ENCODE results near the gene TBC1D16. TPM values are rescaled to one million over a fixed set of nuclear protein-coding genes. Genes with fewer than 3 reads are reported as not detected.
A peak's percentile ranks its signal among the peaks of the same experiment; 100 is the strongest.

Gene TBC1D16
- polyA plus RNA-seq, 2 donors = 2.4 to 3.8 TPM

DNA sequence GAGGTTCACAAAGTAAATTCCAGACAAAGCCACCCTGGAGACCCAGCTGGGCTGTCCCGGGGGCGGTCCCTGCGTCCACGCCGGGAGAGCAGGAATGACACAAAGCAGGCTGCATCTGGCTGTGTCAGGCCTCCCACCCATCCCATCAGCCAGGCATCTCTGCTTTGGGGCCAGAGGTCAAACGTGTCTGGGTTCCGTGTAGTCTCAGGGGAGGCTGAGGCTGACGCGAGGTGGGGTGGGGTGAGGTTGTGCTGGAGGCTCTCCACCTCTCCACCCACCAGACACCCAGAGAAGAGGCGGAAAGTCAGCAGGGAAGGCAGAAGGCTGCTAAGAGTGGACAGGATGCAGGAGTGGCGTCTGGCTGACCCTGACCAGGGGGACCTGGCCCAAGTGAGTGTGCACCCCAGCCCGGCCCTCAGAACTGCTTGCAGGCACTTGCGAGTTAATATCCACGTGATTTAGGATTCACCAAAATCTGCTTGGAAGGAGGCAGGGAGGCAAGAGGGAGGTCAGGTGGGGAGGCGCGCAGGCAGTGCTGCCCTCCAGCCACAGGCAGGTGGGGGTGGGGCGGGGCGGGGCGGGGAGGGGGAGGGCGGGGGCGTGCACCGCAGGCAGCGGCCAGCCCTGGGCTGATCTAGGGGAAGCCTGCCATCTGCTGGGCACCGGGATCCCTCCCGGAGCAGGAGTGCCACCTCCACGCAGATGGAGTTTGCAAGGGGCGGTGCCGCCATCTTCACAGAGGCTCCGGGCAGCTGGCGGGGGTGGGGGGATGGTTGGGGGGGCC, 44.3 kb downstream of the TBC1D16 start:
- no peaks in the 10 kb centered on the region for H3K36me3 ChIP-seq (ENCODE audit: control insufficient read depth in 2 of 2, insufficient read depth in 2 of 2, low read length in 1 of 2)
- H3K9me3 ChIP-seq (ENCODE audit: control insufficient read depth in 2 of 2, insufficient read depth in 1 of 2, low read depth in 1 of 2, low read length in 1 of 2) = no peaks in the 10 kb centered on the region
- H3K4me3 ChIP-seq (ENCODE audit: low read depth in 1 of 2, low read length in 2 of 2) = peak overlapping the region in 1 of 2 donors; percentile 29
- peaks cover 5 to 18% of the 10 kb centered on the region in 2 donors for H3K4me1 ChIP-seq (ENCODE audit: control insufficient read depth in 2 of 2, insufficient read depth in 2 of 2, low read length in 1 of 2)
- H3K27ac ChIP-seq (ENCODE audit: low read depth in 2 of 2, low read length in 1 of 2) = no peak overlapping the region
- WGBS, 2 donors = 30 to 41% methylated on average over 19 to 27 of the region's 30 CpGs
- H3K27me3 ChIP-seq (ENCODE audit: control insufficient read depth in 1 of 2, insufficient read depth in 2 of 2, low read length in 2 of 2) = no peaks in the 10 kb centered on the region

DNA sequence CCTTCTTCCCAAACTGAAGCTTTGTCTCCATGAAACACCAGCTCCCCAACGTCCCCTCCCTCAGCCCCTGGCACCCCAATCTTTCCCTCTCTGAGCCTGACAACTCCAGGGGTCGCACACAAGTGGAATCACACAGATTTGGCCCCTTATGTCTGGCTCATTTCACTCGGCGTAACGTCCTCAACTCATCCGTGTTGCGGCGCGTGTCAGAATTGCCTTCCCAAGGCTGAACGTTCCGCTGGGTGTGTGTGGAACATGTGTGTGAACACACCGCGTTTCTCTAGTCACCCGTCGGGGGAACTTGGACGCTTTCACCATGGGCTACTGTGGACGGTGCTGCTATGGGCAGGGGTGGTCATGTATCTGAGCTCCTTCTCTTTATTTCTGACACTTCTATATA, 45.0 kb downstream of the TBC1D16 start:
- Histone ChIP-seq H3K4me3 (ENCODE audit: low read depth in 1 of 2, low read length in 2 of 2) (no peak overlapping the region), H3K4me1 (ENCODE audit: control insufficient read depth in 2 of 2, insufficient read depth in 2 of 2, low read length in 1 of 2) (peaks cover 5 to 18% of the 10 kb centered on the region in 2 donors), H3K27me3 (ENCODE audit: control insufficient read depth in 1 of 2, insufficient read depth in 2 of 2, low read length in 2 of 2) (no peaks in the 10 kb centered on the region), H3K36me3 (ENCODE audit: control insufficient read depth in 2 of 2, insufficient read depth in 2 of 2, low read length in 1 of 2) (no peaks in the 10 kb centered on the region), H3K9me3 (ENCODE audit: control insufficient read depth in 2 of 2, insufficient read depth in 1 of 2, low read depth in 1 of 2, low read length in 1 of 2) (no peaks in the 10 kb centered on the region), H3K27ac (ENCODE audit: low read depth in 2 of 2, low read length in 1 of 2) (no peak overlapping the region)
- WGBS, 2 donors = 88 to 90% methylated on average over 17 of the region's 17 CpGs

DNA sequence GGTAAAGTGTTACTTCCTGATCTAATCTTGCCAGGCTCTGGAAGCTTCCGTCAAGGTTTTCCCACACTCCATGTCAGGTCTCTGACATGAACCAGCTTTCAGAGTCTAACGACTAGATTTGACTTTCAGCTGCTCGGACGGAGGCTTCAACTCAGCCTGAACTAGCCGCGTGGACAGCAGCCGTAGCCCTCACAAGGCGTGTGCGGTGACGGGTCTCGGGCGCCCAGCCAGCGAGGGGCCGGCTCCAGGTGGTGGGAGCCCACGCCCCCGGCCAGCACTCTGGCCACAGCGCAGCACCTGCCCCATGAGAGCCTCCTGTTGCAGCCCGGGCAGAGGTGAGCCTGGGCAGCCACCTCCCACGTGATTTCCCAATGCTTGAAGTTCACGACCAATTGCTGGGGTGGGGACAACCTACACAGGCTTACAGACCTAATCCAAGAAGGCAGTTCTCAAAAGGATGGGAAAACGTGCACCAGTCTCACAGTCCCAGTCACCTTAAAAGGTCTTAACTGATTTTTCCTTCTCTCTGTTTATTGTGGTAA, 45.5 kb downstream of the TBC1D16 start:
- Histone ChIP-seq H3K27ac (ENCODE audit: low read depth in 2 of 2, low read length in 1 of 2) (no peak overlapping the region), H3K27me3 (ENCODE audit: control insufficient read depth in 1 of 2, insufficient read depth in 2 of 2, low read length in 2 of 2) (no peaks in the 10 kb centered on the region), H3K9me3 (ENCODE audit: control insufficient read depth in 2 of 2, insufficient read depth in 1 of 2, low read depth in 1 of 2, low read length in 1 of 2) (no peaks in the 10 kb centered on the region), H3K4me3 (ENCODE audit: low read depth in 1 of 2, low read length in 2 of 2) (no peak overlapping the region), H3K4me1 (ENCODE audit: control insufficient read depth in 2 of 2, insufficient read depth in 2 of 2, low read length in 1 of 2) (peaks cover 5 to 18% of the 10 kb centered on the region in 2 donors), H3K36me3 (ENCODE audit: control insufficient read depth in 2 of 2, insufficient read depth in 2 of 2, low read length in 1 of 2) (no peaks in the 10 kb centered on the region)
- WGBS, 2 donors = 58 to 80% methylated on average over 21 of the region's 21 CpGs

DNA sequence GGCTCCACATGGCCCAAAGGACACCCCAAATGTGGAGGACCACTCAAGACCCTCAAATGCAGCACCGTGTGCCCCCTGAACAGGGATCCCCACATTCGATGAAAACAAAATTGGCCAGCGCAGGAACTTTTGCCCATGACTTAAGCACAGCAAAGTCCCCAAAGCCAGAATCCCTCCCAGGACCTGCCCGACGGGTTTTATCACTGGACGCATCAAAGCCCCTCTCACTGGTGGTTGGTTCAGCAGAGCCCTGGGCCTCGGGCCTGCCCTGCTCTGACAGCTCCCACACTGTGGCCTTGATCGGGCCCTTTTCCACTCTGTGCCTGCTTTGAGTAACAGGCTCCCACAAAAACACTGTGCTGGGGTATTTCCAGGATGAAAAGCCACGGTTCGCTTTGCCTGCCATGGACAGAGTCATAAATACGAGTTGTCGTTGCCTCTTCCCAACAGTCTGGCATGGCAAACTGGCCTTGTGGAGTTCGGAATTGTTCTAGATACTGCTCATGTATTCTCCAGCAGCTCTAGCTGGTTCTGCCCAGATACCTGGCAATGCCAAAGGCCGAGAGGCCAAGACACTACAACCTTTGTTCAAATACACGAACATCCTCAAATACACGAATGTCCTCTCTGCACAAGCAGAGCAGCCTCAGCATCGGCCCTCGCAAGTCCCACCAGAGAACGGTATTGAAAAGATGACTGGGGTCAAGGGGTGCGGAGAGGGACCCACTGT, 46.4 kb downstream of the TBC1D16 start:
- Histone ChIP-seq H3K4me1 (ENCODE audit: control insufficient read depth in 2 of 2, insufficient read depth in 2 of 2, low read length in 1 of 2) (peaks cover 5 to 18% of the 10 kb centered on the region in 2 donors), H3K27ac (ENCODE audit: low read depth in 2 of 2, low read length in 1 of 2) (no peak overlapping the region)
- 84 to 90% methylated on average over 20 of the region's 20 CpGs for WGBS, 2 donors

DNA sequence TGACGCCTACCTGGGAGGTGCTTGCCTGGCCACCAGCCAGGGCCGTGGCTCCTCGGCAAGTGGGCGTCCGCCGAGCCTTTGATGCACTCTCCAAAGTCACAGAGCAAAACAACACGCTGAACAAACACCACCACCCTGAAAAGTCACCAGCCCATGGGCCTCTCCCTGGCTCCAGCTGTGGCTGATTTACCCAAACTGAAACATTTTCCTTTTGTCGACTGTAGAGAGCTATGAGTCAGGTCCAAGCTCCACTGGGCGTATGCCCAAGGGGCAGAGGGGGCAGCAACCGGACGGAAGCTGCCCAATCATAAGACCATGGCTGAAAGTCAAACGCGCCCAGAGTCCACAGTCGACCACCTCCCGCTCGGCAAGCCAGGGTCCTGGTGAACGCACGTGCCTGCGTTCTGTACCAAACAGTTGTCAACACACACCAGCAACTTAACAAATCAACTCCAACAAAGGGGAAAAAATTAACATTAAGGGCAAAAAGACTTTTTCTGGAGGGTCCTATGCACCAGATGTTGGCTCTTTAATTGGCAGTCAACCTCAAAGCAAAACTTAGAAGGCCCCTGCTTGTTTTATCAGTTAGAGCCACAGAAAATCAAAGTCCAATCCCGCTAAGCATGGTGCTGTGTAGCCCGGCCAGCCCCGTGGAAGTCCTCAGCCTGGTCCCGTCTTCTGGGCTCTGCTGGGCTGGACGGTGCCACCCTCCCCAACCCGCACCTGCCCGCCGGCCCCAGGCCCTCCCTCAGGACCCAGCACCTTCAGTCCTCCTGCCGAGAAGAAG, 47.3 kb downstream of the TBC1D16 start:
- Histone ChIP-seq H3K4me1 (ENCODE audit: control insufficient read depth in 2 of 2, insufficient read depth in 2 of 2, low read length in 1 of 2) (peaks cover 5 to 18% of the 10 kb centered on the region in 2 donors), H3K27ac (ENCODE audit: low read depth in 2 of 2, low read length in 1 of 2) (peak overlapping the region in 1 of 2 donors; percentile 44), H3K9me3 (ENCODE audit: control insufficient read depth in 2 of 2, insufficient read depth in 1 of 2, low read depth in 1 of 2, low read length in 1 of 2) (no peaks in the 10 kb centered on the region), H3K27me3 (ENCODE audit: control insufficient read depth in 1 of 2, insufficient read depth in 2 of 2, low read length in 2 of 2) (no peaks in the 10 kb centered on the region), H3K36me3 (ENCODE audit: control insufficient read depth in 2 of 2, insufficient read depth in 2 of 2, low read length in 1 of 2) (no peaks in the 10 kb centered on the region), H3K4me3 (ENCODE audit: low read depth in 1 of 2, low read length in 2 of 2) (no peak overlapping the region)
- WGBS, 2 donors = 53 to 57% methylated on average over 28 of the region's 28 CpGs

More for the DNA sequence above, 46.4 kb downstream of the TBC1D16 start:
- H3K27me3 ChIP-seq (ENCODE audit: control insufficient read depth in 1 of 2, insufficient read depth in 2 of 2, low read length in 2 of 2) = no peaks in the 10 kb centered on the region
- no peak overlapping the region for H3K4me3 ChIP-seq (ENCODE audit: low read depth in 1 of 2, low read length in 2 of 2)
- no peaks in the 10 kb centered on the region for H3K9me3 ChIP-seq (ENCODE audit: control insufficient read depth in 2 of 2, insufficient read depth in 1 of 2, low read depth in 1 of 2, low read length in 1 of 2)
- no peaks in the 10 kb centered on the region for H3K36me3 ChIP-seq (ENCODE audit: control insufficient read depth in 2 of 2, insufficient read depth in 2 of 2, low read length in 1 of 2)

DNA sequence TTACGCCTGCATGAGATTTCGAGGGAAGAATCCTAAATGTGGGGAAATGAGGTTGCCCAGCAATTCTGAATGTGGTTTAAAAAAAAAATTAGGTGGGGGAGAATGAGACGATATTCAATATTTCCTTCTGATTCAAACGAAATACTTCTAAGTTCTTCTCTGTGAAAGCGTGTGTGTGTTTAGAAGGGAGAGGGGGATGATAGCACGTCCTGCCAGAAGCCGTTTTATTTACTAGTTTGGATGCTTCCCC, 47.8 kb downstream of the TBC1D16 start:
- H3K27me3 ChIP-seq (ENCODE audit: control insufficient read depth in 1 of 2, insufficient read depth in 2 of 2, low read length in 2 of 2) = no peaks in the 10 kb centered on the region
- H3K4me3 ChIP-seq (ENCODE audit: low read depth in 1 of 2, low read length in 2 of 2) = no peak overlapping the region
- H3K9me3 ChIP-seq (ENCODE audit: control insufficient read depth in 2 of 2, insufficient read depth in 1 of 2, low read depth in 1 of 2, low read length in 1 of 2) = no peaks in the 10 kb centered on the region
- H3K27ac ChIP-seq (ENCODE audit: low read depth in 2 of 2, low read length in 1 of 2) = peak overlapping the region in 1 of 2 donors; percentile 44
- peaks cover 5 to 17% of the 10 kb centered on the region in 2 donors for H3K4me1 ChIP-seq (ENCODE audit: control insufficient read depth in 2 of 2, insufficient read depth in 2 of 2, low read length in 1 of 2)
- 53 to 61% methylated on average over 7 of the region's 7 CpGs for WGBS, 2 donors
- H3K36me3 ChIP-seq (ENCODE audit: control insufficient read depth in 2 of 2, insufficient read depth in 2 of 2, low read length in 1 of 2) = no peaks in the 10 kb centered on the region

DNA sequence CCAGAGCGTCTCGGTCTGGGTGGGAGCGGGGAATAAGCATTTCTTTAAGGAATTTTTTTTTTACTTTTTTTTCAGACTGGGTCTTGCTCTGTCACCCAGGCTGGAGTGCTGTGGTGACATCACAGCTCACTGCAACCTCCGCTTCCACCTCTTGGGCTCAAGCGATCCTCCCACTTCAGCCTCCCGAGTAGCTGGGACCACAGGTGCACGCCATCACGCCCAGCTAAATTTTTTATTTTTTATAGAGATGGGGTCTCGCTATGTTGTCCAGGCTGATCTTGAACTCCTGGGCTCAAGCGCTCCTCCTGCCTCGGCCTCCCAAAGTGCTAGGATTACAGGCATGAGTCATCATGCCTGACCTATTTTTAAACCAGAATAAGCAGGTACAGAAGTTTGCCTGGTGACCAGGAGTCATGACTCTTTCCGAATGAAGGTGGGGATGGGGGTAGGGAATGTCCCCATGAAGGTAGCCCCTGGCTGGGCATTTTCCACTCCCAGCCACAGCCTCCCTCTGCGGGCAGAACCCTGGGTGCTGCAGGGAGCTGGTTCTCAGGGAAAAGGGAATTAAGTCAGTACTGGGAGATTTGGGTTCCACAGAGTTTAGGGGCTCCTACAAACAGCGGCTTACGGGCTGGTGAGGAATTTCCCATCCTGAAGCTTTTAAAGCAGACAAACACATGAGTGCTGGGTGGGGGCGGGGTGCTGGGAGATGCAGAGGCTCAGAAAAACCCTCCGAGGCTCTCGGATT, 48.3 kb downstream of the TBC1D16 start:
- no peaks in the 10 kb centered on the region for H3K9me3 ChIP-seq (ENCODE audit: control insufficient read depth in 2 of 2, insufficient read depth in 1 of 2, low read depth in 1 of 2, low read length in 1 of 2)
- H3K36me3 ChIP-seq (ENCODE audit: control insufficient read depth in 2 of 2, insufficient read depth in 2 of 2, low read length in 1 of 2) = no peaks in the 10 kb centered on the region
- H3K4me3 ChIP-seq (ENCODE audit: low read depth in 1 of 2, low read length in 2 of 2) = no peak overlapping the region
- no peak overlapping the region for H3K27ac ChIP-seq (ENCODE audit: low read depth in 2 of 2, low read length in 1 of 2)
- H3K27me3 ChIP-seq (ENCODE audit: control insufficient read depth in 1 of 2, insufficient read depth in 2 of 2, low read length in 2 of 2) = no peaks in the 10 kb centered on the region
- H3K4me1 ChIP-seq (ENCODE audit: control insufficient read depth in 2 of 2, insufficient read depth in 2 of 2, low read length in 1 of 2) = peaks cover 5 to 13% of the 10 kb centered on the region in 2 donors
- 85% methylated on average over 18 of the region's 18 CpGs for WGBS, 2 donors

DNA sequence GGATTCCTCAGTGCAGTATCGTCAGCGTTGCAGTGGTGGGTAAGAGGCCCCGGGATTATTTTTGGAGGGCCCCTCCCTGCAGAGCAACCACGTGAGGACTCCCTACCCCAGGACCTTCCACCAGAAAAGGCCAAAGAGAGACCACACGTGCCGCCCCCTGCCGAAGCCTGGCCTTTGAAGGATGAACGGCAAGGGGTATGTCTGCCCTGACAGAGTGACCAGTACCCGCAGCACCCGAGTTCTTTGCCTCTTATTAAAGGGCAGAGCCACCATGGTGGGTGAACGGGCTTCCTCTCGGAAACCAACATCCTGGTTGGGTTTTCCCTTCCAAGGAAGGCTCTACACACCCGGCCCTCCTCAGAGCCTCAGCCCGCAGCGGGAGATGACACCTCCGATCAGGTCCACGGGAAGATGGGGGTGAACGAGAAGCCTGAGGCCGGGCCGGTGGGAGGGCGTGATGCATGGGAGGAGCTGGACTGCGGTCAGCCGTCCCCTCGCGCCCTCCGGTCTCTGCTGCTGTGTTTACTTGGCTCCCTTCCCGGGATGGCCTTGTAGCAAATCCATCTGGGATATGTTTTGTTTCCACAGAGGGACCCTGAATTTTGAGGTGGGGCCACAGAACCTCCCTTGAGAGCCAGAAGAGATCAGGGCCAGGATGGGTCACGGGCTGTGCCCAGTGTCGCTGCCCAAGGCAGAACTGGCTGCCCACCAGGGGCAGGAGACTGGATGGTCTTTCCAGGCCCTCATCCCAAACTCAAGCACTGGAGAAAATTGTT, 49.1 kb downstream of the TBC1D16 start:
- Histone ChIP-seq H3K36me3 (ENCODE audit: control insufficient read depth in 2 of 2, insufficient read depth in 2 of 2, low read length in 1 of 2) (no peaks in the 10 kb centered on the region), H3K4me1 (ENCODE audit: control insufficient read depth in 2 of 2, insufficient read depth in 2 of 2, low read length in 1 of 2) (peaks cover 0 to 8% of the 10 kb centered on the region in 2 donors), H3K4me3 (ENCODE audit: low read depth in 1 of 2, low read length in 2 of 2) (no peak overlapping the region), H3K27ac (ENCODE audit: low read depth in 2 of 2, low read length in 1 of 2) (no peak overlapping the region), H3K9me3 (ENCODE audit: control insufficient read depth in 2 of 2, insufficient read depth in 1 of 2, low read depth in 1 of 2, low read length in 1 of 2) (no peaks in the 10 kb centered on the region), H3K27me3 (ENCODE audit: control insufficient read depth in 1 of 2, insufficient read depth in 2 of 2, low read length in 2 of 2) (no peaks in the 10 kb centered on the region)
- 54 to 74% methylated on average over 29 of the region's 29 CpGs for WGBS, 2 donors

All from esophagus (tissue), 2 donors.